GM21390 (cell line): ENCODE data around the gene POU2F3.

Experiments used
- ATAC-seq: cut with Tn5 transposase; IDR thresholded peaks from one replicate; pipeline ENCODE4 v1.9.1; 2021; ENCODE audit not compliant: unreplicated experiment

The POU2F3 gene

DNA sequence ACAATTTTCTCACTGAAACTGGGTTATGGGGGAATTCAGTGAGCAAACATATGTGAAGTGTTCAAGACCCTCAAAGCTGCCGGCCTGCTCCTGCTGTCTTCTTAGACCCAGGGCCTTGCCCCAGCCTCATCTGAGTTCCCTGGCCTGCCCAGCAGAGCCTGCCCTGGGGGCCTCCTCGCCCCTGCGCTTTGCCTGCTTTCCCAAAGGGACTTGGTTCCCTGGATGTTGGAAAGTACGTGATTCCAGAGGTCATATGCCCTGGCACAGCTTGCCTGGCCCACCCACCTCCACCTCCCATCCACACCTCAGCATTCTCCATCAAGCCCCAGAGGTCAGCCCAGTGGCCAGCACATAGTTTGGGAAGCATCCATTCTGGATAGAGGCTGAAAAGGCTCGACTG lies 13.7 kb upstream of the POU2F3 start:
- no peak for ATAC-seq

DNA sequence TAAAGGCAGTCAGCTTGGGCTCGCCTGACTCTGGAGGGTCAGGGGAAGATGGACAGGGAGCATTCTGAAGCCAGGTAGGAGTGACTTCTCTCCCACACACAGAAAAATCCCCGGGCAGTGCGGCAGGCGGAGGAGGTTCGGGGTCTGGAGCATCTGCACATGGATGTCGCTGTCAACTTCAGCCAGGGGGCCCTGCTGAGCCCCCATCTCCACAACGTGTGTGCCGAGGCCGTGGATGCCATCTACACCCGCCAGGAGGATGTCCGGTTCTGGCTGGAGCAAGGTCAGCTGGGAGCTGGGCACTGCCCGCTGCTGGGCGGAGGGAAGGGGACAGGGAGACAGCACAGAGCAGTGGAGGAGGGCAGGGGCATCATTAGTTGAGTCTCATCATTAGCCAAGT lies 13.2 kb upstream of the POU2F3 start:
- no peak for ATAC-seq

DNA sequence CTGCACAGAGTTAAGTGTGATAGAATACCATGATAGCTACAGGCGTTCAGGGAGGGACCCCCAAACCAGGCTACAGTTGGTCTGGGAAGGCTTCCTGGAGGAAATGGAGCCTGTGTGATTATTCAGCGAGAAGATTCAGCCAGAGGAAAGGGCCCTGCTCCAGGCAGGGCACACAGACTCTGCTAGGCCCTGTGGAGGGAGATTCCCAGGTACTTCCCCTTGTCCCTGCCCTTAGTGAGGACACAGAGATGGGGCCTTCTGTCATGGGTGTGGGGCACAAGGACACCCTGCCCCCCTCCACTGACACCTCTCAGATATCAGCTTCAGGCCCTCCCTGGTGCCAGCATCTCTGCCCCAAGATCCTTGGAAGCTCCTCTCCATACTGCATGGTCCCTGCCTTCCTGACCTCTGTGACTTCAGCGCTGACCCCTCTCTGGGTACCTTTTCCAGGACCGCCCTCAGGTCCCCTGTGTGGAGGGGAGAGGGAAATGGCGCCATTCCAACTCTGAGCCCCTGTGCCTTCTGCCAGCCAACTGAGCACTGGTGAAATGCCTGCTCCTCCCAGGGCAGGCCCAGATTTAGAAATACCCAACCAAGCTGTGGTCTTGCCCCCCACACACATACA lies 12.6 kb upstream of the POU2F3 start:
- ATAC-seq = no peak

DNA sequence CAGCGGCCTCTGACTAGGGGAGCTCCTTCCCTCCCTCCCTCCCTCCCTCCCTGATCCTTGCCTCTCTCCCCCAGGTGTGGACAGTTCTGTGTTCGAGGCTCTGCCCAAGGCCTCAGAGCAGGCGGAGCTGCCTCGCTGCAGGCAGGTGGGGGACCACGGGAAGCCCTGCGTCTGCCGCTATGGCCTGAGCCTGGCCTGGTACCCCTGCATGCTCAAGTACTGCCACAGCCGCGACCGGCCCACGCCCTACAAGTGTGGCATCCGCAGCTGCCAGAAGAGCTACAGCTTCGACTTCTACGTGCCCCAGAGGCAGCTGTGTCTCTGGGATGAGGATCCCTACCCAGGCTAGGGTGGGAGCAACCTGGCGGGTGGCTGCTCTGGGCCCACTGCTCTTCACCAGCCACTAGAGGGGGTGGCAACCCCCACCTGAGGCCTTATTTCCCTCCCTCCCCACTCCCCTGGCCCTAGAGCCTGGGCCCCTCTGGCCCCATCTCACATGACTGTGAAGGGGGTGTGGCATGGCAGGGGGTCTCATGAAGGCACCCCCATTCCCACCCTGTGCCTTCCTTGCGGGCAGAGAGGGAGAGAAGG lies 11.1 kb upstream of the POU2F3 start:
- ATAC-seq = no peak

DNA sequence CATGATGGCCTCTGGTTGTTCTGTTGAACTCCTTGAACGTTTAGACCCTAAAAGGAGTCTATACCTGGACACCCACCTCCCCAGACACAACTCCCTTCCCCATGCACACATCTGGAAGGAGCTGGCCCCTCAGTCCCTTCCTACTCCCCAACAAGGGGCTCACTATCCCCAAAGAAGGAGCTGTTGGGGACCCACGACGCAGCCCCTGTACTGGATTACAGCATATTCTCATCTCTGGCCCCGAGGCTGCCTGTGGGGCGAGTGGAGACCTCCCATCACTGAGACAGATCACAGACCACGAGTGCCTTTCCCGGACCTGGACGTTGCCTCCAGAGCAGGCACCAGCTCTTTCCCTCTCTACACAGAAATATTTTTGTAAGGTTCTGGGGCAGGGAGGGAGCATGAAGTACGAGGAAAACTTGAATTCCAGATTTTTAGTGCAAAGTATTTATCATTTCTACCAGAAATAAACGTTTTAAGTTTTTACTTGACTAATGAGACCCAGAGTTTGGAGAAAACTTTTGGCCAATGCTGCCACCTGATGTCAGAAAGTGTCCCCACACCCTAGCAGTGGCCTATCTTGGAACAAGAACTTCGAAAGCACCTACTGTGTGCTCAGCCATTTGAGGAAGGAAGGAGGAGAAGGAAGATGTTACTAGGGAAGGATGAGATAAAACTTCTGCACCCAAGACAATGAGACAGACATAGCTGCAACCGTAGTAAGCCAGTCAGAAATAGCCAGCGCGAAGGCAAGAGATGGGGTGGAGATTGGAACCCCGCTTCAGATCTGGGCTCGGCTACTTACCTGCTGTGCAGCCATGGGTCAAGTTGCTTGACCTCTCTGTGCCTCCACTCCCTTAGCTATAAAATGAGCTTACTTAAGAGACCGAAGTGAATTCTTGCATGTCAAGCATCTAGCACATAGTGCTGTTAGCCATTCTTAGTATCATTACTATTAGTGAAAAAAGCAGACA lies 10.2 kb upstream of the POU2F3 start:
- ATAC-seq = no peak

DNA sequence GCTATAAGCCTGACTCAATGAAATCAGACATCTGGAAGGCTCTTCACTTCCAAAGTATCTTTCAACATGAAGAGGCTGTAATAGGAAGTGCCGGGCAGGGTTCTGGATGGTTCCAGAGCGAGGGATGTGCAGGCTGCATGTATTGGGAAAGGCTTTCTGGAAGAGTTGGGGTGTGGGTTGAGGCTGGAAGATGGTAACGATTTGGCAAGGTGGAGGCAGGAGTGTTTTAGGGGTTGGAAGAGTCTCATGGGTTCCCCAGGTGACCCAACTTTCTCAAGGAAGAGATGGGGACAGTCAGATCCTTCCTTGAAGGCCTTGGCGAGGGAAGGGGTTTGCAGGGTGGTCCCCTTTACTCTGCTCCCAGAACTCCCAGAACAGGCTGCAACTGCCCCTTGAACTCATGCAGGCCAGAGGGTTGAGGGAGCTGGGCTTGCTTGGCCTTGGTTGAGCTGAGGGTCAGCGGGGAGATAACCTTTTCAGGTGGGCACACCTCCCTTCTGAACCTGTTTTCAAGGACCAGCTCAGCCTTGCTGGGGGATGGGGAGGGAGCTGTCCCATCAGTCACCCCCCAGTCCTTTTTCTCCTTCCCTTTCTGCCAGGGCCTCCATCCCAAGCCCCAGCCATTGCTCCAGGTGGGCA lies 9.4 kb upstream of the POU2F3 start:
- no peak for ATAC-seq

DNA sequence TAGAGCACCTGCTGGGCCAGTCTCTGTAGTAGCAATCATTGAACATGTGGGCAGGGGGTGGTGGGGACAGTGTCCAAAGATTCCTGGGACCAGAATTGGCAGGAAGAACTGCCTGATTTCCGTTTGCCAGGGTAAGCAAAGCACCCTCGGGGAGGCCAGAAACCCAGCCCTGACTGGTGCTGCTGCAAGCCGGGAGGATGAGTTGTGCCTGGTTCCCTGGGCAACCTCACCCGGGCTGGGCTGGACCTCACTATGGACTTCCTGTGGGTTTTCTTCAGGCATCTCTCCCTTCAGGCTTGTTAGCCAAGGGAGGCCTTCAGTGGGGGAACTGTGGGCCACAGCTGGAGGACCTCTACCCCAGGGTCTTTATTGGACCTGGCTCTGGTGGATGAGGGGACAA lies 8.0 kb upstream of the POU2F3 start:
- ATAC-seq = no peak

DNA sequence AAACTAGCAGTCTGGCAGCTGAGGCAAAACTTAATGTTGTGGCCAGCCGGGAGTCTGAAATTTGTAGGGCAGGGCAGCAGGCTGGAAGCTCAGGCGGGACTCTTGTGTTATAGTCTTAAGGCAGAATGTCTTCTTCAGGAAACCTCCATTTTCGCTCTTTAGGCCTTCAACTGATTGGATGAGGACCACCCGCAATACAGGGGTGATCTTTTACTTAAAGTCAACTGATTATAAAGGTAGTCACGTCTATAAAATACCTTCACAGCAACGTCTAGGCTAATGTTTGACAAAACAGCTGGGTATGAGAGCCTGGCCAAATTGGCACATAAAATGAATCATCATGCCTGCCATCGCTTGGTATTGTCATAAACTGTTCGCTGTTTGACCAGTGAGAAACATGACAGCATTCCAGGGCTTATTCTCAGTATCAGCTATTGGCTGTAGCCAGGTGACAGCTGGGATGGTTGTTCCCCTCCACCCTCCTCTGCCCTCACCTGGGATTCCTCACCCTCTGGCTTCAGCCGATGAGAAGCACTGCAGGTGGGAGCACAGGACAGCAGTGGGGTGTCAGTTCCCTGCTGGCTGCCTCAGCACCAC lies 6.6 kb upstream of the POU2F3 start:
- ATAC-seq = no peak

DNA sequence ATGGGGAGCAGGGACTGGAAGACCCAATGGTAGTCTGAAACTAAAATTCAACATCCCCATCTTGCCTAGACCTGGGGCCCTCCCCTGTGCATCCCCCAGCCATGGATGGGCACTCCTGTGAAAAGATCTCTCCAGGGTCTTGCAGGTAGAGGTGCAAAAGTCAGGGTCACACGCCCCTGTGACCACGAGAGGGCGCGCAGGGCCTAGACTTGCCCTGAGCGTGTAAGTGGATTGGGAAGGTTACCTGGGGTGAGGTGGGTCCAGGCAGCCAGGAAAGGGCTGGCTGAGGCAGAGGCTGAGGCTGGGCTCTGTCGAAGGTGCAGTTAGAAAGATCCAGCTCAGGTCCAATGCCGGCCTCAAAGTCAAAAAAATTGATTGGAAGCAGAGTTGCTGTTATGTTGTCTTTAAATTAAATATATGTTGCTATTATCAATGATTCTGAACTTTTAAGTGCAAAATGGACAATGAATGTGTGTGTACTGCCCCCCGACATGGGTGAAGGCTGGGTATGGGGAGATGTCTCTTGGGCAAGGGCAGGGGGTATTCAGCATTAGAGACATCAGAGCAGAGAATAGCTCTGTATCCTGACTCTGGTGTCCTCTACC lies 4.8 kb upstream of the POU2F3 start:
- no peak for ATAC-seq

DNA sequence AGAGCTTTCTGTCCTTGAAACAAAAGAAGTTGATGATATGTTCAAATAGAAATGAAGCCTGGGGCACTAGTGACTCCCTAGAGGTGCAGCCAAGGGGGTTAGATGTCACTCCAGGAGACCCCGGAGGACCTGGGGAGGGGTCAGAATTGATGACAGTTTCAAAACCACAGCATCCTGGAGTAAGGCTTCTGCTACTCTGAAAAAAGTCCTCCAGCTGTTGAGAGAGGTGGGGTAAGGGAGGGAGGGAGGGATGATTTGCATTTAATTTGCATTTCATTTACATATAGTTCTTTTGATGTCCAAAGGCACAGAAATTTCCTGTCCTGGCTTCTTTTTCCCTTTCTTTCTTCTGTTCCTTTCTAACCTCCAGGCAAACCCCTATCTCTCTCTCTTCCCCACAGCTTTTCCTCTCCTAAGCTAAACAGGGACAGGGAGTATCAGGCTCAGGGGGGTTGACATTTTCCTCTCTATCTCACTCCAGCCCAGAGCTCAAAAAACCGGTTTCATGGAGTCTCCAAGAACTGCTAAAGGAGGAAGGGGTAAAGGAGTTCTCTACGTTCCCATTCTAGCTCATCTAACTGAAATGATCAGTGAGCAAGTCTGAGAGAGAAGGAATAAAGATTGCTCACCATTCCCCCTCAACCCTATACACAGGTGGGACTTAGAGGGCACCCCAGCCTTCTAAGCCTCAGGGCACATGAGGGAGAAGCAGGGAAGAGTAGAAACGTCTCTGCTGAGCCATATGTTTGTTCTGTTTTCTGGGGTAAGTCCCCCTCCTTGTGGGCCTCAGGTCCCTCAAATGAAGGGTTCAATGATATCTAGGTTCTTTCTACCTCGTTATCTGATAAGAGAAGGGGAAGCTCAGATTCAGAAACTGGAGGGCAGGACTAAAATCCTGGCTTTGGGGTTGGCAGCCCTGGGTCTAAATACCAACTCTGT lies 3.5 kb upstream of the POU2F3 start:
- no peak for ATAC-seq

DNA sequence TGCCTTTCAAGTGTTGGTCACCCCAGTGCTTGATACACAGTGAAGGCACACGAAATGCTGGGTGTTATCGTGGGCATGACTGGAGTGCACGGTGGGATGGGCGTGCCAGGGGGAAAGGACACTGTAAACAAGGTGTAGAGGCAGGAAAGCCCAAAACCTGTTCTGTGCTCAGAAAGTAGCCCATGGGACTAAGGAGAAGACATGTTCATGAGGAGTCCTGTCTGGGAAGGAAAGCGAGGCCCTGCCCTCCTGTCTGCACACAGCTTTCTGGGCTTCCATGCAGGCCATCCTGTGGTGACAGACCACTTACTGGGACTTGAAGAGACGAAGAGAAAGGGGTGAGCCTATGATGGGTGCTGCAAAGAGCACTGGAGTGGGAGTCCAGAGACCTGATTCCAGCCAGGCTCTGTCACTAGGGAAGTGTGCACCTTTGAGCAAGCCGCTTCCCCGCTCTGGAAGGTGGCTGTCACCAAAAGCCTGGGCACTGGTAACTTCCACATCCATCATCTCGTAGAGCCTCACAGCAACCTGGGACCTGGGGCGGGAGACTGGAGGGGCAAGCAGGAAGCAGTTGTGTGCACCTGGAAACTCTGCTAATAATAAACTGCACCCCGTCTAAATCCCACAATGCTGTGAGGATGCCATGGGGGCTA lies 846 bp upstream of the POU2F3 start:
- no peak for ATAC-seq

DNA sequence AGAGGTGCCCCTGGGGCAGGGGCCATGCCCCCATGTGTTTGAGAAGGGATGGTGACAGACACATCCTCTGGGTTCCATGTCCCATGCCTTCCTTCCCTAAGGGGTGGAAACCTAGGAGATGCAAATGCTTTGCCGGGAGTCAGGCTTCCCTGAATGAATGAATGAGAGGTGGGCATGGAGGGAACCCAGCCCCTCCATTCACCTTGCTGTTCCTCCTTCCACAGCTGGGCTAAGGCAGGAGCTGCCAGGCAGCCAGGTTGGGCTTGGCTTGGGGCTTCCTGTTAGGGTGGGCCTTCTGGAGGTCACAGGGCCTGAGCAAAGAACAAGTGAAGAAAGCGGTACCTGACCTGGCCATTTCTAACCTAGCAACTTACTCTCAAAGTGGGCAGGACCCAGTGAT lies 926 bp downstream of the POU2F3 start:
- no peak for ATAC-seq

DNA sequence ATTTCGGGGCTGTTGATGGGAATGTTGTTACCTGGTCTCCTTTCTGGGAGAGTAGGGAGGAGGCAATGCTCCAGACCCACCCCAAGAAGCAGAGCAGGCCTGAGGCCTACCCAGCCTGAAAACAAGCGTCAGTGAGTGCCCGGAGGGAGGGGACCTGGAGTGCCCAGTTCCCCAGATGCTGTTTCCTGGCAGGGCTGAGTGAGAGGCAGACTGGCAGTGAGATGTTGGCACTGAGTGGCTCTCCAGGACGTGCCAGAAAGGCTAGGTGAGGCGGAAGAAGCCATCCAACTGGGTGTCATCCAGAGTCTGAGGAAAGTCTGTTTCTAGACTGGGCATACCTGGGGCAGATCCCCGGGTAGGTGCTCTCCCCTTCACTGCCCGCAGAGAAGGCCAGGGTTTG lies 1.3 kb downstream of the POU2F3 start:
- ATAC-seq = no peak

DNA sequence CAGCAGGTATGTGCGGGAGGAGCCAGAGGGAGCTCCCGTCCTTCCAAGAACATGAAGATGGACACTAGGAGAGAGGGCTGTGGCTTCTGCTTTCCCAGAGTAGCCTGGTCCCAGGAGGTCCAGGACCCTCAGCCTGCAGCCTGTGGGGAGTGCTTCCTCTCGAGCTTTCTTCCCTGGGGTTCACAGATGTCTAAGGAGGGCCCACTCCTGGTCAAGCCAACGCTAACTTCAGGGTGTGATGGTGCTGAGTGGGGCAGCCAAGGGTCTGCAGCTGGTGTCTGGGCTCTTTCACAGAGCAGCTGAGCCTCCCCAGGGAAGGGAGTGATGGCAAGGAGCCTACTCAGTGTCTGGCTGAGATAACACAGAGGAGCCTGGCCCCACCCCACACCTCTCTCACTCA lies 3.3 kb downstream of the POU2F3 start:
- no peak for ATAC-seq

DNA sequence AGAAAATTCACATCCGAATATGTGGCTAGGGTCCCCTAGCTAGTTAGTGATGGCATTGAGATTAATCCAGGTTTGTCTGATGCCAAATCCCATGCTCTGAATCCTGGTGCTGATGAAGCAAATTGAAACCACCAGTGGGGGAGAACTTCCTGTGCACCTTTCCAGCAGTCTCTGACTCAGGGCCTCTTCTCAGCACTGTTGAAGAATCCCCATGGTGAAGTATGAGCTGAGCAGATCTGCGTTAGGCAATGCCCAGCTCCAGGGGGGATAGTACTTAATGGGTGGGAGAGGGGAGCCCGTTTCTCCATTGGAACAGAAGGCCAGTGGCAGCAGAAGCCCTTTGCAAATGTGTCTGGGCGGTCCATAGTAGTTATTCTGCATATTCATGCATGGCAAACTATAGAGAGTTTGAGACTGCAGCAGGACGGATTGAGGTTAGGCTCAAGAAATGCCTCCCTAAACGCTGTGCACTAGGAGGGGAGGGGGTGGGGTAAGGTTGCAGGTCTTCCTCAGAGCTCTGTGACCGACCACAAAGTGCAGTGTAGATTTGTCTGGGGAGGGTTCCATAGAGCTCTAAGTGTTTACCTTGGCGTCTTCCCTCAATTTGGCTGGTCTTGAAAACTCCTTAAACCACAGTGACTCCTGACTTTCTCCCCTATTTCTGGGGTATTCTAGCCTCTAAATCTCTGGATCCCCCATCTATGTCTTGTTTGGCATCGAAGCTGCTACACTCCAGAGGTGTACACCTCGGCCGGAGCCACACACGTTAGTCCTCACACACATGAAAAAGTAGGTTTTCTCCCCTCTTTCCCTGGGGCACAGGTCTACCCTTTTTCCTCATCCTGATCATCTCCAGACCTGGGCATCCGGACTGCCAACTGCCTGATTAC lies 4.8 kb downstream of the POU2F3 start:
- ATAC-seq = no peak

DNA sequence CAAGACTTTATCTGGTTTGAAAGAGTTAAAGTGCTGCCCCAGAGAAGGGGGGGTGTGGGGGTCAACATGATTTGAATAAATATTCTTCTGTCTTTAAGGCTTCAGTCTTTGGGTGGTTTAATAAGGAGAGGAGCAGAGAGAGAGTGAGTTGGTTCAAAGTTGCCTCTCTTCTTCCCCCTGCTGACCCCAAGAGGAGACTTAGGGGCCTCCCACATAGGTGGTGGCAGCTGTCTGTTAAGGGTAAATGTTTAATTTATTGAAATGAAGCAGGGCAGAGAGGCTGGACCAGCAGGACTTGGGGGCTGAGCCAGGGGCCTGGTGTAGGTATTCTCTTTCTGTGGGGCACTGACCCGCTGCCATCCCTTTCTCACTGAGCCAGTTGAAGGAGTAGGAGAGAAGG lies 5.5 kb downstream of the POU2F3 start:
- ATAC-seq = no peak

DNA sequence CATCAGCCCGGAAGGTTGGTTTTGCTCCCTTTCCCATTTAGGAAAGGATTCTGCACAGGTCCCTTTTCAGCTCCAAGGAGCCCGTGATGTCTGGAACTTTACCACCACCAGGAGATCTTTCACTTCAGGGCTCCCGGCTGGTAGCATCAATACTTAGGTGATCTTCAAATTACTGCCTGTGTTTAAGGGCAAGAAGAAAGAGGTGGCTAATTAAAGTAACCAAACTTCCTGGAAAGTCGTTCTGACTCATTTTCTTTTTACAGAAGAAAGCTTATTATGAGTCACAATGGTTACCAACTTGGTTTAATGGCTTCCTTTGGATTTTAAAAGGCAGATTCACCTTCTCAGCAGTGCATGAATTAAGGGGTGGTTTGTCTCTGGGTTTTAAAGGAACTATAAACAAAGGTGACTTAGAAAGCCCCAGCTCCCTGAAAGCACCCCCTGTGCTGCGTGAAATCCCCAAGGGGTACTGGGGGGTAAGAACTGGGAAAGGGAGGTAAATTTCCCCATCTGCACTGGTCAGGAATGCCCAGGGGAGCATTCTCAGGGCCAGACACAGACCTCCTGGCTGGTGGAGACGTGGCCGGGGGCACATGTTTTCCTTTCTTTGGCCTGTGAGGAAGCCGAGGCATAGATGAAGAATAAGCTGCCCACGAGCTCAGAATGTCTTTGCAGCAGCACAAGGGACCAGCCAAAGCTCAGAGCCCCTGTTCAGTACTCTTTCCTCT lies 8.8 kb downstream of the POU2F3 start:
- ATAC-seq = peak; percentile 73
